HL-60/S4 treated with phorbol 12-myristate 13-acetate at 8.2 ng/mL for 4 days and 3 days (cell line): ENCODE data around the gene PDIA3.
"Not testable (repeated sequence)": the region's sequence is repeated elsewhere in the genome, so short reads cannot be mapped to it uniquely, and the experiment has no call there.

Experiments
- in situ Hi-C: fragments of 300-500 bp; cut with MboI; formaldehyde crosslinking; loops from 2 replicates; pipeline ENCODE4 v1.15.0; 2022; ENCODE audit warnings: low sequenced_read_pairs

The PDIA3 gene

GRCh38 chr15:43808960-43809678 is 62.9 kb downstream of the PDIA3 start:
- in situ Hi-C loops = no loop called here

- in situ Hi-C loops = not testable (repeated sequence)
Observed at GRCh38 chr15:43815064-43815463, 68.8 kb downstream of the PDIA3 start.

GRCh38 chr15:43821505-43821904 is 75.3 kb downstream of the PDIA3 start:
- in situ Hi-C loops = no loop called here
